Urinary bladder (tissue), 4 donors: ENCODE results near the gene CLMP. TPM values are rescaled to one million over a fixed set of nuclear protein-coding genes. Genes with fewer than 3 reads are reported as not detected.

Experiments
- DNase-seq: peaks from one replicate; pipeline ENCODE4 v3.0.0-alpha.2; 2015; ENCODE audit errors: extremely low spot score
- H3K27ac ChIP-seq: one replicate; pipeline ENCODE4 v1.5.1; 2013; ENCODE audit warnings: low read depth, mild to moderate bottlenecking, moderate library complexity
- H3K36me3 ChIP-seq: one replicate; pipeline ENCODE4 v1.6.1; 2013; ENCODE audit warnings: mild to moderate bottlenecking, moderate library complexity; ENCODE audit not compliant: insufficient read depth
- H3K4me1 ChIP-seq: one replicate; pipeline ENCODE4 v1.6.1; 2013; ENCODE audit warnings: mild to moderate bottlenecking, moderate library complexity; ENCODE audit not compliant: insufficient read depth
- H3K4me3 ChIP-seq: one replicate; pipeline ENCODE4 v1.5.1; 2013; ENCODE audit warnings: low read depth, low read length
- WGBS: extraction: QIAGEN DNeasy Blood & Tissue Kit; methylation state at CpG from one replicate; pipeline ENCODE4 v1.1.7; 2013; 5-methylcytosine and 5-hydroxymethylcytosine counted together
- polyA plus RNA-seq: library from polyadenylated mRNA; stranded (reverse); fragments of 200-250 nt; gene quantifications from one replicate; pipeline ENCODE4 v1.2.3, GENCODE V29; 2013
- total RNA-seq: library from RNA; depleted of rRNA; stranded (reverse); fragments of >200 nt; gene quantifications from one replicate; pipeline ENCODE4 v1.2.3, GENCODE V29; 2014
- donor health status: healthy with polysubstance abuse.
- donor health status: healthy.

The CLMP gene
- total and polyA plus RNA-seq, 2 donors = 41.0 to 46.0 TPM

DNA sequence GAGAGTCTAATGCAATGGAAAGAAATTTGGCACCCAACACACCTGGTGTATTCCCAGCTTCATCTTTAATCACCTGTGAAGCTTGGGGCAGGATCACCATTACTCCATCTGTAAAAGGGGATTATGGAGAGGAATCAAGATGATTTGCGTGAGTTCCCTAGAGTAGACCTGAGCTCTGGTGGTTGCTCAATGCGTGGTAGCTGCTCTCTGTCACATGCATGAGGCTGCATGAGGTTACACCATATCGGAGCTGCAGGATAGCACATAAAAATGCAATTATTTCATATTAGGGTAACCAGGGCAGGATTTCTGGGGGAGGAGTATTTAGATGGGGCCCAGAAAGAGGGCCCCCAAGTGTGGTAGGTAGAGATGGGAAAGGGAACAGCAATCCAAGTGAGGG, 35.3 kb upstream of the CLMP start:
- H3K4me3 ChIP-seq = no peak overlapping the region
- H3K4me1 ChIP-seq = no peaks in the 10 kb centered on the region
- WGBS = 97% methylated on average over 3 of the region's 3 CpGs
- no peaks in the 10 kb centered on the region for H3K36me3 ChIP-seq
- DNase-seq = no peak
- H3K27ac ChIP-seq = no peak overlapping the region

GRCh38 chr11:123228496-123229163, 33.6 kb upstream of the CLMP start:
- H3K4me1 ChIP-seq = no peaks in the 10 kb centered on the region
- H3K27ac ChIP-seq = no peak overlapping the region
- no peak for DNase-seq
- H3K36me3 ChIP-seq = no peaks in the 10 kb centered on the region
- WGBS = 85% methylated on average over 8 of the region's 8 CpGs
- no peak overlapping the region for H3K4me3 ChIP-seq

DNA sequence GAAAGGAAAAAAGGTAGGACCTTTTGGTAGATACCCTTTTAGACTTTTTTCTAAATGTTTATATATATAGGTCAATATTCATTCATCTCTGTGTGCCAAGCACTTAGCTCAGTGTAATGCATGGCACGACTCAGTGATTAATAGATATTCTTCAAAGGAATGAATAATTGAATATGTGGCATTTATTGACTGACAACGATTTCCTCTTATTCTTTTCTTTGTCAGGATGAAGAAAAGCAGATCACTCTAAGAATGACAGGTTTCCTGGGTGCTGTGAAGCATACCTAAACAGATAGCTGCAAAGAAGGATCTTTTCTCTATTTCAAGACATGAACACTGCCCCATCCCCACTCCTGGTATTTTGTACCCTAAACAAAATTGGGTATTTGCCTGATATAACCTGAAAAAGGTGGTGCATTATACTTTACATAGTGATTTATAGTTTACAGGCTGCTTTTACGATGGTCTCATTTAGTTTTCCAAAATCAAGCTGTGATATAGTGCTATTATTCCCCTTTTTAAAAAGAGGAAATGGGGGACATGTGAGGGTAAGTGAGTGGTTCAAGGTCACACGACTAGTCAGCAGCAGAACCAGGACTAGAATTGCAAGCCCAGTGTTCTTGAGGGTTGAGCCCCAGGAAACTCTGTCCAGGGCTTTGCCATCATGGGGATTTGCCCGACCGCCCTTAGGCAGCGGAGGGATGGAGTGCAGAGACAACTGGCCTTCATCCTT, 32.9 kb upstream of the CLMP start:
- Histone ChIP-seq H3K27ac (no peak overlapping the region), H3K4me3 (no peak overlapping the region), H3K4me1 (no peaks in the 10 kb centered on the region), H3K36me3 (no peaks in the 10 kb centered on the region)
- DNase-seq = no peak
- 78% methylated on average over 7 of the region's 7 CpGs for WGBS

GRCh38 chr11:123221584-123221983, 26.5 kb upstream of the CLMP start:
- WGBS = 62% methylated on average over 3 of the region's 3 CpGs
- Histone ChIP-seq H3K4me1 (peaks cover 2% of the 10 kb centered on the region), H3K36me3 (no peaks in the 10 kb centered on the region), H3K27ac (no peak overlapping the region), H3K4me3 (no peak overlapping the region)
- DNase-seq = no peak

DNA sequence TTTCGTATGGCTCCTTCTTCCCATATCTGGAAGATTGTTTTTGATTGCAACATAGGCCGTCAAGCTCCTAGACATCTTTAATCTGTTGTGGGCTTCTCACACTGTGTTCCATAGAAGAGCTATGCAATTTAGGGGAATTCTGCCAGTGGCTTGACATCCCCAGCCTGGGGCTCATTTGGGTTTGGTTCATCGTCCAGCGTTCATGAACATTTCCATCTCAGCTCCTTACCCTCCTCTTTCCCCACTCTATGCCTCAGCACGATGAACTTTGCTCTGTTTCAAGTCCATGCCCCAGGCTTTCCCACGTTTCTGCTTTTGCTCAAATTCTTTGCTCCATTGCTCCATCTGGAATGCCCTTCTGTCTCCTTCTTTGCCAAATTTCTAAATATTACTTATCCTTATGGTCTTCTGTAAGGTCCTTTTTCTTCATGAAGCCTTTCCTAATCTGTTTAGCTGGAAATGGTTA, 26.1 kb upstream of the CLMP start:
- WGBS = 65% methylated on average over 6 of the region's 6 CpGs

DNA sequence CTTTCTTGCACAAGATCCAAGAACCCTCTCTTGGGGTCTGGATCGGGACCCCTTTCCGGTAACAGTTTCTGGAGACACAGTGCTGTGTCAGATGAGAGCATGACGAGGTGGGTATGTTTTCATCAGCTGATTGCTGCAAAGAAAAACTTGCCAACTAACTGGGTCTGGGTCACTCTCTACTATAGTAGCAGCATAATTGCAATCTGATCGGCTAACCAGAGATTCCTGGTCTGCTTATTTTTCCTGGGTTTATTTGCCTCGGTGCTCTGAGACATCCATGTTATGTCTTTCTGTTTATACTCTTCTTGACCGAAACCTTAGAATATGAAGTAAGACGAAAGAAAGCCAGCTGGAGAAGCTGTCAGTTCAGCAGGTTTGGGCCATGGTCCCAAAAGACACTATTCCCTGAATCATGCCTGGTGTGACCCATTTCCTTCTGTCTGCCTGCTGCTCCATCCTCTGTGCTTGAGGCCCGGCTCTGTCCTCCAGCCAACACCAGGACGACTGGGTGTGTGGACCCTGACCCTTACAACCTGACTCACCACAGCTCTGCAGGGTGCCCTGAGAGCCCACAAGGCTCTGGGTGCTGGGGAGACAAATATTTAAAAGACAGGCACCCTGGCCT, 24.1 kb upstream of the CLMP start:
- 58% methylated on average over 9 of the region's 9 CpGs for WGBS
- peak overlapping the region; percentile 48 for H3K27ac ChIP-seq
- no peak for DNase-seq
- no peak overlapping the region for H3K4me3 ChIP-seq
- peaks cover 2% of the 10 kb centered on the region for H3K4me1 ChIP-seq
- no peaks in the 10 kb centered on the region for H3K36me3 ChIP-seq

More for the DNA sequence above, 26.1 kb upstream of the CLMP start:
- H3K4me1 ChIP-seq = peaks cover 2% of the 10 kb centered on the region
- no peak for DNase-seq
- H3K27ac ChIP-seq = no peak overlapping the region
- H3K4me3 ChIP-seq = no peak overlapping the region
- H3K36me3 ChIP-seq = no peaks in the 10 kb centered on the region

DNA sequence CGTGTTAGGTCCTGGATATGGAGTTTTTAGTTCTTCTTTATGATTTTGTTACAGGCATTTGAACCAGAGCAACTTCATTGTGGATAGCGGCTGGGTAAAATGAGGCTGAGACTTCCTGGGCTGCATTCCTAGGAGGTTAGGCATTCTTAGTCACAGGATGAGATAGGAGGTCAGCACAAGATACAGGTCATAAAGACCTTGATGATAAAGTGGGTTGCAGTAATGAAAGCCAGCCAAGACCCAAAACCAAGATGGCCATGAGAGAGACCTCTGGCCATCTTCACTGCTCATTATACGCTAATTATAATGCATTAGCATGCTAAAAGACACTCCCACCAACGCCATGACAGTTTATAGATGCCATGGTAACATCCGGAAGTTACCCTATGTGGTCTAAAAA, 23.4 kb upstream of the CLMP start:
- Histone ChIP-seq H3K4me3 (no peak overlapping the region), H3K36me3 (no peaks in the 10 kb centered on the region), H3K4me1 (peaks cover 2% of the 10 kb centered on the region), H3K27ac (no peak overlapping the region)
- WGBS = 85% methylated on average over 5 of the region's 5 CpGs
- no peak for DNase-seq

DNA sequence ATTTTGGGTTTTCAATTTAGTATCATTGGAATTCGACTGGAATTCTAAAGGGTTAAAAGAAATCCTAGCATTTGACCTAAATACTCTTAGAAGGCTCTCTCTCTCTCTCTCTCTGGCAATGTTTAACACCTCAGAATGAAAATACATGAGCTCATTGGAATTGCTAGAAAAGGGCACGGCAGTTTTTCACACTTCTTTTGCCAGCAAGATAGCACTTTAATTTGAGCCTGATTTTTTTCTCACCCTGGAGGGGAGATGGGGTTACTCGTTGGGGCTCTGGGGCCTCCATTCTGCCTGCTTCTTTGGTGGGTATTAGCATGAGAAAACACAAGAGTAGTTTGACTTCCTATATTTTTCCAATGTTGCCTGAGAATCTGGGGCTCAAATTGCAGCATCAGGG, 22.8 kb upstream of the CLMP start:
- no peak for DNase-seq
- WGBS = 39% methylated on average over 3 of the region's 3 CpGs
- H3K36me3 ChIP-seq = no peaks in the 10 kb centered on the region
- H3K4me1 ChIP-seq = peaks cover 2% of the 10 kb centered on the region
- no peak overlapping the region for H3K4me3 ChIP-seq
- H3K27ac ChIP-seq = no peak overlapping the region

DNA sequence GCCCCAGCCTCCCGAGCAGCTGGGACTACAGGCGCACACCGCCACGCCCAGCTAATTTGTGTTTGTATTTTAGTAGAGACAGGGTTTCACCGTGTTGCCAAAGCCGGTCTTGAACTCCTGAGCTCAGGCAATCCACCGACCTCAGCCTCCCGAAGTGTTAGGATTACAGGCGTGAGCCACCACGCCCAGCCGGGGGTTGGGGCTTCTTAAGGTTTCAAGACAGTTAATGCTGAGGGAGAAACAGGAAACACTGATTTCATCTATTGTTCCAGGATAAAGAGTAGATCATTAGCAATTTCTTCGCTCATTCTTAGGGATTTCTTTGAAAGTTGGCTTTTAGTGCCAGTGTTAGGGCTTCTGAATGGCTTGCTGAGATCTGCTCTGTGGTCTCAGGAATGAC, 21.2 kb upstream of the CLMP start:
- no peak overlapping the region for H3K27ac ChIP-seq
- 90% methylated on average over 12 of the region's 12 CpGs for WGBS
- peaks cover 2% of the 10 kb centered on the region for H3K4me1 ChIP-seq
- no peaks in the 10 kb centered on the region for H3K36me3 ChIP-seq
- H3K4me3 ChIP-seq = no peak overlapping the region
- DNase-seq = no peak

- DNase-seq = no peak
- H3K4me1 ChIP-seq = peaks cover 2% of the 10 kb centered on the region
- no peak overlapping the region for H3K27ac ChIP-seq
- no peak overlapping the region for H3K4me3 ChIP-seq
- no peaks in the 10 kb centered on the region for H3K36me3 ChIP-seq
- 100% methylated on average over 1 of the region's 1 CpG for WGBS
Observed at GRCh38 chr11:123214940-123215339, 19.9 kb upstream of the CLMP start.

- no peak overlapping the region for H3K4me3 ChIP-seq
- no peak overlapping the region for H3K27ac ChIP-seq
- peaks cover 1% of the 10 kb centered on the region for H3K4me1 ChIP-seq
- no peaks in the 10 kb centered on the region for H3K36me3 ChIP-seq
- no peak for DNase-seq
- WGBS = 76% methylated on average over 4 of the region's 4 CpGs
Observed at GRCh38 chr11:123214396-123214795, 19.3 kb upstream of the CLMP start.

GRCh38 chr11:123213307-123213771, 18.3 kb upstream of the CLMP start:
- H3K36me3 ChIP-seq = no peaks in the 10 kb centered on the region
- no peak overlapping the region for H3K4me3 ChIP-seq
- WGBS = 82% methylated on average over 11 of the region's 11 CpGs
- H3K27ac ChIP-seq = no peak overlapping the region
- DNase-seq = no peak
- no peaks in the 10 kb centered on the region for H3K4me1 ChIP-seq

- Histone ChIP-seq H3K4me3 (no peak overlapping the region), H3K27ac (no peak overlapping the region), H3K4me1 (no peaks in the 10 kb centered on the region), H3K36me3 (no peaks in the 10 kb centered on the region)
- no peak for DNase-seq
- 63% methylated on average over 1 of the region's 1 CpG for WGBS
Observed at GRCh38 chr11:123212406-123212805, 17.4 kb upstream of the CLMP start.

GRCh38 chr11:123211981-123212380, 16.9 kb upstream of the CLMP start:
- Histone ChIP-seq H3K4me1 (no peaks in the 10 kb centered on the region), H3K27ac (no peak overlapping the region), H3K36me3 (no peaks in the 10 kb centered on the region), H3K4me3 (no peak overlapping the region)
- DNase-seq = no peak
- WGBS = 68% methylated on average over 8 of the region's 8 CpGs
